AML-193 (cell line): ENCODE results near the gene ASGR2.
"Not testable (repeated sequence)": the region's sequence is repeated elsewhere in the genome, so short reads cannot be mapped to it uniquely, and the experiment has no call there.

ENCODE experiments used
- DNase-seq, 2 experiments: peaks; one replicate each; lab custom pipeline; 2025; lab: John Stamatoyannopoulos, UW

Gene ASGR2

GRCh38 chr17:7114241-7114874, at the start of gene ASGR2:
Gene ASGR2, minus strand, starts transcription at chr17:7114822. Its CDS starts 582 bp downstream, at chr17:7114240.
- no peak for DNase-seq

GRCh38 chr17:7159571-7159970, 44.9 kb upstream of the ASGR2 start:
- DNase-seq: not testable (repeated sequence)

GRCh38 chr17:7158424-7158823, 43.8 kb upstream of the ASGR2 start:
- DNase-seq: not testable (repeated sequence)

GRCh38 chr17:7156342-7156940, 41.8 kb upstream of the ASGR2 start:
- no peak for DNase-seq

- no peak for DNase-seq
These were observed 33.1 kb upstream of the ASGR2 start for GRCh38 chr17:7147772-7148171.

GRCh38 chr17:7146115-7146514, 31.5 kb upstream of the ASGR2 start:
- DNase-seq: no peak

GRCh38 chr17:7144213-7144612, 29.6 kb upstream of the ASGR2 start:
- no peak for DNase-seq

- DNase-seq: no peak
These were observed 27.2 kb upstream of the ASGR2 start for GRCh38 chr17:7141824-7142223.

GRCh38 chr17:7139400-7139799, 24.8 kb upstream of the ASGR2 start:
- DNase-seq: no peak

- DNase-seq: no peak
These were observed 24.3 kb upstream of the ASGR2 start for GRCh38 chr17:7138800-7139381.

GRCh38 chr17:7137171-7137943, 22.7 kb upstream of the ASGR2 start:
- DNase-seq: no peak

- peak; percentile 23 to 35 for DNase-seq
These were observed 21.8 kb upstream of the ASGR2 start for GRCh38 chr17:7136266-7136877.

- DNase-seq: no peak
These were observed 19.3 kb upstream of the ASGR2 start for GRCh38 chr17:7133916-7134315.

- no peak for DNase-seq
These were observed 18.8 kb upstream of the ASGR2 start for GRCh38 chr17:7133424-7133823.

- no peak for DNase-seq
These were observed 18.0 kb upstream of the ASGR2 start for GRCh38 chr17:7132511-7133094.

GRCh38 chr17:7131423-7131791, 16.8 kb upstream of the ASGR2 start:
- no peak for DNase-seq

GRCh38 chr17:7130621-7131422, 16.2 kb upstream of the ASGR2 start:
- no peak for DNase-seq

- no peak for DNase-seq
These were observed 14.7 kb upstream of the ASGR2 start for GRCh38 chr17:7129311-7129710.

- DNase-seq: no peak
These were observed 13.5 kb upstream of the ASGR2 start for GRCh38 chr17:7128160-7128559.

GRCh38 chr17:7127501-7127900, 12.9 kb upstream of the ASGR2 start:
- DNase-seq: not testable (repeated sequence)

GRCh38 chr17:7126386-7126785, 11.8 kb upstream of the ASGR2 start:
- not testable (repeated sequence) for DNase-seq
